Measurements from ENCODE around the gene CXorf58.

GRCh38 chrX:23879380-23880090, 28.3 kb upstream of the CXorf58 start:
- TF ChIP-seq CTCF (conservative IDR thresholded peaks at IDR 0.05; ENCODE audit: low read depth, low read length): no peak
- no peak for TF ChIP-seq EZH2 (IDR thresholded peaks at IDR 0.05; ENCODE audit: borderline replicate concordance, low read depth, low read length, poor library complexity, severe bottlenecking)
